Hindlimb muscle (tissue), 1 donor: Measurements from ENCODE around the gene HOMER2. TPM values are rescaled to one million over a fixed set of nuclear protein-coding genes. Genes with fewer than 3 reads are reported as not detected.
"Not testable (repeated sequence)": the region's sequence is repeated elsewhere in the genome, so short reads cannot be mapped to it uniquely, and the experiment has no call there.

Experiments used
- DNase-seq: peaks from one replicate; pipeline ENCODE4 v3.0.0-alpha.2; 2013
- polyA plus RNA-seq: library from polyadenylated mRNA; unstranded; fragments of 120-200 nt; gene quantifications from one replicate; pipeline ENCODE4 v1.2.1, GENCODE V29; 2013; ENCODE audit not compliant: insufficient read length

The HOMER2 gene
- polyA plus RNA-seq, result 22.4 TPM

GRCh38 chr15:82952158-82953081, at the start of gene HOMER2:
Gene HOMER2 (minus strand): TSS chr15:82952720. CDS start chr15:82952535, 185 bp downstream.
- no peak for DNase-seq

- DNase-seq, result not testable (repeated sequence)
These were observed 48.1 kb upstream of the HOMER2 start for GRCh38 chr15:83000672-83001031.

GRCh38 chr15:82999905-83000671, 47.6 kb upstream of the HOMER2 start:
- peak; percentile 23 for DNase-seq

- DNase-seq, result no peak
These were observed 46.9 kb upstream of the HOMER2 start for GRCh38 chr15:82999426-82999825.

GRCh38 chr15:82995938-82996337, 43.4 kb upstream of the HOMER2 start:
- DNase-seq, result no peak

- no peak for DNase-seq
These were observed 42.6 kb upstream of the HOMER2 start for GRCh38 chr15:82995076-82995475.

GRCh38 chr15:82993144-82993543, 40.6 kb upstream of the HOMER2 start:
- no peak for DNase-seq

- DNase-seq, result no peak
These were observed 40.0 kb upstream of the HOMER2 start for GRCh38 chr15:82992436-82992998.

- DNase-seq, result no peak
These were observed 33.9 kb upstream of the HOMER2 start for GRCh38 chr15:82986442-82986780.

GRCh38 chr15:82985688-82986441, 33.3 kb upstream of the HOMER2 start, which contains the start of gene RAMAC:
Gene RAMAC (plus strand): TSS chr15:82986210. CDS start chr15:82989019, 2,809 bp downstream.
- peak; percentile 94 for DNase-seq

- DNase-seq, result no peak
These were observed 28.5 kb upstream of the HOMER2 start for GRCh38 chr15:82980981-82981380.

GRCh38 chr15:82979726-82980125, 27.2 kb upstream of the HOMER2 start:
- no peak for DNase-seq

- DNase-seq, result no peak
These were observed 25.9 kb upstream of the HOMER2 start for GRCh38 chr15:82978438-82978837.

- DNase-seq, result no peak
These were observed 24.6 kb upstream of the HOMER2 start for GRCh38 chr15:82977076-82977475.

GRCh38 chr15:82972990-82973389, 20.5 kb upstream of the HOMER2 start:
- no peak for DNase-seq

- no peak for DNase-seq
These were observed 18.9 kb upstream of the HOMER2 start for GRCh38 chr15:82971218-82971984.

GRCh38 chr15:82970696-82971095, 18.2 kb upstream of the HOMER2 start:
- no peak for DNase-seq

GRCh38 chr15:82970078-82970686, 17.7 kb upstream of the HOMER2 start:
- no peak for DNase-seq

GRCh38 chr15:82969353-82969752, 16.8 kb upstream of the HOMER2 start:
- DNase-seq, result no peak

GRCh38 chr15:82968066-82968465, 15.5 kb upstream of the HOMER2 start:
- no peak for DNase-seq

GRCh38 chr15:82966671-82967071, 14.2 kb upstream of the HOMER2 start:
- no peak for DNase-seq
